Rectal smooth muscle tissue (tissue), 1 donor: Measurements from ENCODE around the gene DIPK2A.

Experiments
- H3K27ac ChIP-seq: one replicate; pipeline ENCODE4 v1.7.0; 2013; ENCODE audit warnings: low read depth, low read length, inconsistent platforms
- H3K27me3 ChIP-seq: one replicate; pipeline ENCODE4 v1.7.0; 2013; ENCODE audit warnings: low read length; ENCODE audit not compliant: control insufficient read depth, insufficient read depth
- H3K36me3 ChIP-seq: one replicate; pipeline ENCODE4 v1.7.0; 2013; ENCODE audit warnings: low read length; ENCODE audit not compliant: control insufficient read depth, insufficient read depth
- H3K4me1 ChIP-seq: one replicate; pipeline ENCODE4 v1.7.0; 2013; ENCODE audit warnings: low read length; ENCODE audit not compliant: control insufficient read depth, insufficient read depth
- H3K4me3 ChIP-seq: one replicate; pipeline ENCODE4 v1.7.0; 2013; ENCODE audit warnings: low read length
- H3K9ac ChIP-seq: one replicate; pipeline ENCODE4 v1.7.0; 2013; ENCODE audit warnings: low read length

Gene DIPK2A

GRCh38 chr3:143978263-143978631 lies 6.6 kb downstream of the DIPK2A start:
- H3K9ac ChIP-seq: no peak overlapping the region
- H3K36me3 ChIP-seq: no peaks in the 10 kb centered on the region
- no peak overlapping the region for H3K27ac ChIP-seq
- H3K4me3 ChIP-seq: no peak overlapping the region
- no peaks in the 10 kb centered on the region for H3K27me3 ChIP-seq
- H3K4me1 ChIP-seq: peaks cover 3% of the 10 kb centered on the region

GRCh38 chr3:143979041-143979440 lies 7.4 kb downstream of the DIPK2A start:
- Histone ChIP-seq H3K9ac (no peak overlapping the region), H3K4me1 (peaks cover 3% of the 10 kb centered on the region), H3K36me3 (no peaks in the 10 kb centered on the region), H3K27me3 (no peaks in the 10 kb centered on the region), H3K4me3 (no peak overlapping the region), H3K27ac (no peak overlapping the region)

- H3K27ac ChIP-seq: no peak overlapping the region
- no peaks in the 10 kb centered on the region for H3K27me3 ChIP-seq
- no peak overlapping the region for H3K4me3 ChIP-seq
- no peak overlapping the region for H3K9ac ChIP-seq
- H3K36me3 ChIP-seq: no peaks in the 10 kb centered on the region
- H3K4me1 ChIP-seq: peaks cover 3% of the 10 kb centered on the region
Measured at GRCh38 chr3:143979813-143980212, 8.2 kb downstream of the DIPK2A start.

- Histone ChIP-seq H3K36me3 (no peaks in the 10 kb centered on the region), H3K9ac (no peak overlapping the region), H3K4me1 (no peaks in the 10 kb centered on the region), H3K4me3 (no peak overlapping the region), H3K27ac (no peak overlapping the region), H3K27me3 (no peaks in the 10 kb centered on the region)
Measured at GRCh38 chr3:143988306-143988705, 16.7 kb downstream of the DIPK2A start.

GRCh38 chr3:143989461-143989860 lies 17.8 kb downstream of the DIPK2A start:
- H3K4me3 ChIP-seq: no peak overlapping the region

GRCh38 chr3:143991713-143992112 lies 20.1 kb downstream of the DIPK2A start:
- Histone ChIP-seq H3K4me3 (no peak overlapping the region), H3K4me1 (no peaks in the 10 kb centered on the region), H3K9ac (no peak overlapping the region), H3K36me3 (no peaks in the 10 kb centered on the region), H3K27me3 (no peaks in the 10 kb centered on the region), H3K27ac (no peak overlapping the region)

More at GRCh38 chr3:143989461-143989860, 17.8 kb downstream of the DIPK2A start:
- H3K4me1 ChIP-seq: no peaks in the 10 kb centered on the region
- H3K27ac ChIP-seq: no peak overlapping the region
- H3K9ac ChIP-seq: no peak overlapping the region
- H3K27me3 ChIP-seq: no peaks in the 10 kb centered on the region
- no peaks in the 10 kb centered on the region for H3K36me3 ChIP-seq

- Histone ChIP-seq H3K27me3 (no peaks in the 10 kb centered on the region), H3K27ac (no peak overlapping the region), H3K4me3 (no peak overlapping the region), H3K4me1 (no peaks in the 10 kb centered on the region), H3K9ac (no peak overlapping the region), H3K36me3 (no peaks in the 10 kb centered on the region)
Measured at GRCh38 chr3:143998266-143998665, 26.6 kb downstream of the DIPK2A start.

- H3K9ac ChIP-seq: no peak overlapping the region
- no peak overlapping the region for H3K4me3 ChIP-seq
- H3K27ac ChIP-seq: no peak overlapping the region
- no peaks in the 10 kb centered on the region for H3K27me3 ChIP-seq
- H3K36me3 ChIP-seq: no peaks in the 10 kb centered on the region
- H3K4me1 ChIP-seq: no peaks in the 10 kb centered on the region
Measured at GRCh38 chr3:144003051-144003450, 31.4 kb downstream of the DIPK2A start.

- Histone ChIP-seq H3K9ac (no peak overlapping the region), H3K27ac (no peak overlapping the region), H3K4me3 (no peak overlapping the region), H3K27me3 (no peaks in the 10 kb centered on the region), H3K36me3 (no peaks in the 10 kb centered on the region), H3K4me1 (no peaks in the 10 kb centered on the region)
Measured at GRCh38 chr3:144010371-144010770, 38.7 kb downstream of the DIPK2A start.

GRCh38 chr3:144011251-144011799 lies 39.7 kb downstream of the DIPK2A start:
- no peaks in the 10 kb centered on the region for H3K27me3 ChIP-seq
- no peak overlapping the region for H3K27ac ChIP-seq
- no peaks in the 10 kb centered on the region for H3K36me3 ChIP-seq
- no peak overlapping the region for H3K4me3 ChIP-seq
- no peaks in the 10 kb centered on the region for H3K4me1 ChIP-seq
- H3K9ac ChIP-seq: no peak overlapping the region

- no peaks in the 10 kb centered on the region for H3K36me3 ChIP-seq
- H3K4me1 ChIP-seq: no peaks in the 10 kb centered on the region
- no peaks in the 10 kb centered on the region for H3K27me3 ChIP-seq
- H3K9ac ChIP-seq: no peak overlapping the region
- H3K4me3 ChIP-seq: no peak overlapping the region
- H3K27ac ChIP-seq: no peak overlapping the region
Measured at GRCh38 chr3:144015133-144015532, 43.5 kb downstream of the DIPK2A start.

- Histone ChIP-seq H3K36me3 (no peaks in the 10 kb centered on the region), H3K4me1 (no peaks in the 10 kb centered on the region), H3K4me3 (no peak overlapping the region), H3K27me3 (no peaks in the 10 kb centered on the region), H3K9ac (no peak overlapping the region), H3K27ac (no peak overlapping the region)
Measured at GRCh38 chr3:144018776-144019175, 47.2 kb downstream of the DIPK2A start.
